ENCODE measurements around the gene PTPN4.
"Not testable (repeated sequence)": the region's sequence is repeated elsewhere in the genome, so short reads cannot be mapped to it uniquely, and the experiment has no call there.

Gene PTPN4

GRCh38 chr2:120016800-120017199 lies 257.1 kb downstream of the PTPN4 start:
- no peak for DNase-seq (ENCODE audit: low read depth in 3 of 3)

- DNase-seq (ENCODE audit: low read depth in 3 of 3) = no peak
These were observed 257.5 kb downstream of the PTPN4 start for GRCh38 chr2:120017201-120017600.

- DNase-seq (ENCODE audit: low read depth in 3 of 3) = no peak
These were observed 258.8 kb downstream of the PTPN4 start for GRCh38 chr2:120018549-120018948.

GRCh38 chr2:120020554-120020953 lies 260.8 kb downstream of the PTPN4 start:
- no peak for DNase-seq (ENCODE audit: low read depth in 3 of 3)

- not testable (repeated sequence) for DNase-seq (ENCODE audit: low read depth in 3 of 3)
These were observed 262.8 kb downstream of the PTPN4 start for GRCh38 chr2:120022505-120022904.

GRCh38 chr2:120026890-120027289 lies 267.2 kb downstream of the PTPN4 start:
- no peak for DNase-seq (ENCODE audit: low read depth in 3 of 3)

GRCh38 chr2:120028795-120029194 lies 269.1 kb downstream of the PTPN4 start:
- DNase-seq (ENCODE audit: low read depth in 3 of 3) = no peak

GRCh38 chr2:120029672-120030640 lies 270.2 kb downstream of the PTPN4 start:
- no peak for DNase-seq (ENCODE audit: low read depth in 3 of 3)

GRCh38 chr2:120032297-120032696 lies 272.6 kb downstream of the PTPN4 start:
- DNase-seq (ENCODE audit: low read depth in 3 of 3) = no peak

All from stimulated activated CD4-positive, alpha-beta T cell treated with anti-CD3 and anti-CD28 coated beads, TNF-alpha, amount 100 ng/mL, for 4 hours (primary cell).